Left ventricle myocardium inferior (tissue), 1 donor: ENCODE data around the gene TRUB2. TPM values are rescaled to one million over a fixed set of nuclear protein-coding genes. Genes with fewer than 3 reads are reported as not detected.
"Not testable (repeated sequence)": the region's sequence is repeated elsewhere in the genome, so short reads cannot be mapped to it uniquely, and the experiment has no call there.

ENCODE experiments used
- DNase-seq: peaks from one replicate; pipeline ENCODE4 v3.0.0-alpha.2; 2020
- H3K27ac ChIP-seq: fragments of 200-600 bp; replicated peaks from 2 replicates; pipeline ENCODE4 v1.8.0; 2021
- H3K27me3 ChIP-seq: fragments of 200-600 bp; 2 replicates; pipeline ENCODE4 v1.8.0; 2021; ENCODE audit warnings: low read depth
- H3K36me3 ChIP-seq: fragments of 200-600 bp; 2 replicates; pipeline ENCODE4 v1.8.0; 2021
- H3K4me1 ChIP-seq: fragments of 200-600 bp; 2 replicates; pipeline ENCODE4 v1.8.0; 2021
- H3K4me3 ChIP-seq: fragments of 200-600 bp; 2 replicates; pipeline ENCODE4 v1.8.0; 2021; ENCODE audit warnings: mild to moderate bottlenecking, moderate library complexity
- H3K9me3 ChIP-seq: fragments of 200-600 bp; replicated peaks from 2 replicates; pipeline ENCODE4 v1.8.0; 2021
- intact Hi-C: fragments of 100-400 bp; cut with micrococcal nuclease; formaldehyde crosslinking; loops from one replicate; pipeline ENCODE4 v1.11.0; 2022
- total RNA-seq: library from RNA; stranded (reverse); fragmentation: NEBNext Ultra II Directional; extraction: Animal tissue kit (Norgen Biotek cat#: 25700); gene quantifications from one replicate; pipeline ENCODE4 v1.2.1, GENCODE V29; 2021
- TF ChIP-seq, protein P1 (sequence below): fragments of 200-600 bp; IDR thresholded peaks from 2 replicates; pipeline ENCODE4 v1.8.0; 2021; ENCODE audit warnings: antibody characterized with exemption, mild to moderate bottlenecking, borderline replicate concordance
- donor health status: DM: no; HTN: yes; CAD: no; lungs with severe emphysema.

TRUB2 gene
- total RNA-seq, 1 donor from 2014 or later: 43.7 TPM

DNA sequence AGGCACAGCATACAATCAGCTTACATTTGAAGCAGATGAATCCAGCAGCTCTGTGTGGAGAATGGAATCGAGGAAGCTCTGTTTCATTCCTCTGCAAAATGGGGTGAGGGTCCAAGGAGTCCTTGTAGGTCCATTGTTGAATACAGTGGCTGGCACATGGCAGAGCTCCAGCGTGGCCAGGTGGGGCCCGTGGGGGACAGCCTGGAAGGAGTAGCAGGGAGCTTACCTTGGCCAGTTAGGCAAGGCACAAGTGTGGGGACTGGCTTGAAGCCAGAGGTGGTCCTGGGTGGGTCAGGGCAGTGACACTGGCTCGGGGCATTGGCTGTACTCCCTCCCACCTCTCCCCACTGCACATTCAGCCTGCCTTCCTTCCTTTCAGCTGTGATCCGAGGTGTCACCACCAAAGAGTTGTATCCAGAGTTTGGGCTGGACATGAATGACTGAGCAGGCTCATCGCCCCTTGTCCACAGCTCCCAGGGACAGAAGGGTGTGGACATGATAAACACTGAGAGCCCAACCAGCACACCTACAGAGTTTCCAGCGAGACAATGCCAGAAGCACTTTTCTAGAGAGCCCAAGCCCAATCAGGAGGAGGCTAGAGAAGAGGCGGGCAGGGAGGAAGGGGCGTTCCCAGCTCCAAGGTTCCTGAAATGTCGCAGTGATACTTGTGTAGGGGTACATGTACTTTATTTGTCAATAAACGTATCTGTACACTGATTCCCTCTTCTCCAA lies 33.8 kb downstream of the TRUB2 start:
- H3K36me3 ChIP-seq: peaks cover 39% of the 10 kb centered on the region
- DNase-seq: no peak
- peaks cover 9% of the 10 kb centered on the region for H3K4me1 ChIP-seq
- no peaks in the 10 kb centered on the region for H3K9me3 ChIP-seq
- H3K27ac ChIP-seq: no peak overlapping the region
- no peak overlapping the region for H3K4me3 ChIP-seq
- intact Hi-C loops: no loop called here
- TF ChIP-seq, protein P1, sequence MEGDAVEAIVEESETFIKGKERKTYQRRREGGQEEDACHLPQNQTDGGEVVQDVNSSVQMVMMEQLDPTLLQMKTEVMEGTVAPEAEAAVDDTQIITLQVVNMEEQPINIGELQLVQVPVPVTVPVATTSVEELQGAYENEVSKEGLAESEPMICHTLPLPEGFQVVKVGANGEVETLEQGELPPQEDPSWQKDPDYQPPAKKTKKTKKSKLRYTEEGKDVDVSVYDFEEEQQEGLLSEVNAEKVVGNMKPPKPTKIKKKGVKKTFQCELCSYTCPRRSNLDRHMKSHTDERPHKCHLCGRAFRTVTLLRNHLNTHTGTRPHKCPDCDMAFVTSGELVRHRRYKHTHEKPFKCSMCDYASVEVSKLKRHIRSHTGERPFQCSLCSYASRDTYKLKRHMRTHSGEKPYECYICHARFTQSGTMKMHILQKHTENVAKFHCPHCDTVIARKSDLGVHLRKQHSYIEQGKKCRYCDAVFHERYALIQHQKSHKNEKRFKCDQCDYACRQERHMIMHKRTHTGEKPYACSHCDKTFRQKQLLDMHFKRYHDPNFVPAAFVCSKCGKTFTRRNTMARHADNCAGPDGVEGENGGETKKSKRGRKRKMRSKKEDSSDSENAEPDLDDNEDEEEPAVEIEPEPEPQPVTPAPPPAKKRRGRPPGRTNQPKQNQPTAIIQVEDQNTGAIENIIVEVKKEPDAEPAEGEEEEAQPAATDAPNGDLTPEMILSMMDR: no peak
- no peaks in the 10 kb centered on the region for H3K27me3 ChIP-seq

DNA sequence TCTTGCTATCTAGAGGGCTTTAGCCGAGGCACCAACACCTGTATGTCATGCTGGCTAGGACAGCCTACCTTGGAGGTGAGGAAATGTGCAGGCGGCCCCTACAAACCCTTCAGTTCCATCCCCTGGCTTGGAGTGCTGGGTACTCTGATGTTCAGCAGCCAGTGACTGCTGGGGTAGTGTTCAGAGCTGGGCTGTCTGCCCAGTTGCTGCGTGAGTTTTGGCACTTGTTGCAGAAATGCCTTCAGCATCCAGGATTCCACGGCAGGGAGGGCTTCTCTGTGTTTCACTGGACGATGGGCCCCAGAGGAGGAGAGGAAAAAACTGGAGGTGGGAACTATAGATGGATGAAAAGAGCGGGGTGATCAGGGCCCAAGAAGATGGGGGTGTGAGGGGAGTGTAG lies 35.8 kb downstream of the TRUB2 start:
- Histone ChIP-seq H3K27me3 (no peaks in the 10 kb centered on the region), H3K9me3 (no peaks in the 10 kb centered on the region), H3K36me3 (peaks cover 39% of the 10 kb centered on the region), H3K4me1 (peaks cover 9% of the 10 kb centered on the region), H3K27ac (no peak overlapping the region), H3K4me3 (no peak overlapping the region)
- TF ChIP-seq, protein P1: no peak
- DNase-seq: peak; percentile 56
- intact Hi-C loops: no loop called here

DNA sequence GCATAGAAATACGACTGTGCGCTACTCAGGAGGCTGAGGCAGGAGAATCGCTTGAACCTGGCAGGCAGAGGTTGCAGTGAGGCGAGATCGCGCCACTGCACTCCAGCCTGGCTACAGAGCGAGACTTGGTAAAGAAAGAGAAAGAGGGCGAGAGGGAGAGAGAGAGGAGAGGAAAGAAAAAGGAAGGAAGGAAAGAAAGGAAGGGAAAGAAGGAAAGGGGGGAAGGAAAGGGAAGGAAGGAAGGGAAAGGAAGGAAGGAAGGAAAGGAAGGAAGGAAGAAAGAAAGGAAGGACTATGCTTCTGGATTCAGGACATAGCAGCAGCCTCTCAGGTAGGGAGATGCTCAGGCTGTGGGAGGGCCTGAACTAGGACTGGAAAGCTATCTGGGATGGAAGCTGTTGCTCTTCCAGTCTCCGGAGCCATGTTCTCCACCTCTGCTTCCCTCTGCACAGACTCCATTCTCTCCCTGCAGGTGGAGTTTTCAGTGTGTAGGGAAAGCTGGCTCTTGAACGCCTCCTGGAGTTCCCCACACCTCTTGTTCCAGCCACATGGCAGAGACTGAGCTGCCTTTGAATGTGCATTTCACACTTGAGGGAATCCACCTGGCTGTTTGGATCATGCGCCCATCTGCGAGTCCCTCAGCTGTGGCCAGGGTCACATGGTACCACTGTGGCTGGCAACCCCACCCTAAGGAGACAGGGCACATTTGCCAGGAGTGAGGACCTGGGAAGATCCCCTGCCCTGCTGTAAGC lies 37.0 kb downstream of the TRUB2 start:
- Histone ChIP-seq H3K27ac (no peak overlapping the region), H3K4me3 (no peak overlapping the region), H3K9me3 (no peaks in the 10 kb centered on the region), H3K36me3 (peaks cover 39% of the 10 kb centered on the region), H3K27me3 (no peaks in the 10 kb centered on the region), H3K4me1 (peaks cover 12% of the 10 kb centered on the region)
- intact Hi-C loops: no loop called here
- DNase-seq: no peak
- TF ChIP-seq, protein P1: no peak

DNA sequence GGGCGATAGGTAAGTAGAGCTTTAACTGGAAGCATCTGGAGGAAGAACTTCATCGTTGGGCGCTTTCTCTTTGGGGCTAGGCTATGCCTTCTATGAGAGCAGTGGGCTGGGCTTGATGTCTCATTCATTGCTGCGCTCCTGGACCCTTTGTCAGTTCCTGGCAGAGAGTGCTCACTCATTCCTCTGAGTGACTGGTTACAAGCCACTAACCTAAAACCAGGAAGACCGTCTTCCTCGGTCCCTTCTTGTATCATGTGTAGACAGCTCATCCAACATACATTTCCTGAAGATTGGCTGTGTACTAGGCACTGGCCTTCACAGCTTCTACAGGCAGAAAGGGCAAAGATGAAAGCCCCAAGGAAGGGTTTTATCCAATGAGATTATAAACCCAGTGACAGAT lies 39.7 kb downstream of the TRUB2 start:
- no peaks in the 10 kb centered on the region for H3K27me3 ChIP-seq
- H3K9me3 ChIP-seq: no peaks in the 10 kb centered on the region
- no peak overlapping the region for H3K4me3 ChIP-seq
- no peak overlapping the region for H3K27ac ChIP-seq
- TF ChIP-seq, protein P1: no peak
- DNase-seq: no peak
- peaks cover 37% of the 10 kb centered on the region for H3K4me1 ChIP-seq
- intact Hi-C loops: no loop called here
- H3K36me3 ChIP-seq: peaks cover 21% of the 10 kb centered on the region

DNA sequence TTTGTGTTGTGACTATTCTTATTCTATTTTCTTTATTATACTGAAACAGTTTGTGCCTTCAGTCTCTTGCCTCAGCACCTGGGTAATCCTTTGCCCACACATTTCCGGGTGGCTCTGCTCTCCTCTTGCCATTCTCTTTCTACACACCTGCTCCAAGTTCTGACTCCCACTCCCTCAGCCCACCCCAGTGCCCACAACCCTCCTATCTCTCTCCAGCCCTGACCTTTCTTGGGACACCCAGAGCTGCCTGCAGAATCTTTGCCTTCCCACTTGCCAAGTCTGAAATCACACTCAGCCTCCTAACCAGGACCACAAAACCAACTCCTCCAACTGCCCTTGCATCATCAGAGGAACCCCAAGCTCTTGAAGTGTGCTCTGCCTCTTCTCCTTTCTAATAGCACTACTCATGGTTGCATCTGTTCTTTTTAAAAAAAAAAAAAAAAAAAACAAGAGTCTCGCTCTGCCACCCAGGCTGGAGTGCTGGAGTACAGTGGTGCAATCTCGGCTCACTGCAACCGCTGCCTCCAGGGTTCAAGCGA lies 42.1 kb downstream of the TRUB2 start:
- H3K27me3 ChIP-seq: no peaks in the 10 kb centered on the region
- H3K36me3 ChIP-seq: peaks cover 2% of the 10 kb centered on the region
- H3K9me3 ChIP-seq: no peaks in the 10 kb centered on the region
- H3K27ac ChIP-seq: peak overlapping the region; percentile 66
- peak overlapping the region; percentile 29 for H3K4me3 ChIP-seq
- TF ChIP-seq, protein P1: no peak
- peaks cover 43% of the 10 kb centered on the region for H3K4me1 ChIP-seq
- intact Hi-C loops: no loop called here
- DNase-seq: no peak

DNA sequence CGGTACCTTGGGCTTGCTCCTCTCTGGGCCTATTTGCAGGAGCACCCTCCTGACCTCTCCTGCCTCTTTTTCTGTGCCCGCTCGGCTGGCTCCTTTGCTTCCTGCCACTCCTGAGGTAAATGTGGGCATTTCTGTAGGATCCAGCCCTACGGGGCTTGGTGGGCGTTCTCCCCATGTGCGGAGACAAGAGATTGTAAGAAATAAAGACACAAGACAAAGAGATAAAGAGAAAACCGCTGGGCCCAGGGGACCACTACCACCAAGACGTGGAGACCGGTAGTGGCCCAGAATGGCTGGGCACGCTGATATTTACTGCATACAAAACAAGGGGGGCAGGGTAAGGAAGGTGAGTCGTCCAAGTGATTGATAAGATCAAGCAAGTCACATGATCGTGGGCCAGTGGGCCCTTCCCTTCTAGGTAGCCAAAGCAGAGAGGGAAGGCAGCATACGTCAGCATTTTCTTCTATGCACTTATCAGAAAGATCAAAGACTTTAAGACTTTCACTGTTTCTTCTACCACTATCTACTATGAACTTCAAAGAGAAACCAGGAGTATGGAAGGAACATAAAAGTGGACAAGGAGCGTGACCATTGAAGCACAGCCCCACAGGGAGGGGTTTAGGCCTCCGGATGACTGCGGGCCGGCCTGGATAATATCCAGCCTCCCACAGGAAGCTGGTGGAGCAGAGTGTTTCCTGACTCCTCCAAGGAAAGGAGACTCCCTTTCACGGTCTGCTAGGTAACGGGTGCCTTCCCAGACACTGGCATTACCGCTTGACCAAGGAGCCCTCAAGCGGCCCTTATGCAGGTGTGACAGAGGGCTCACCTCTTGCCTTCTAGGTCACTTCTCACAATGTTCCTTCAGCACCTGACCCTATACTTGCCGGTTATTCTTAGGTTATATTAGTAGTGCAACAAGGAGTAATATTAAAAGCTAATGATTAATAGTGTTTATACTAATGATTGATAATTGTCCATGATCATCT lies 42.9 kb downstream of the TRUB2 start:
- H3K36me3 ChIP-seq, intact Hi-C loops, H3K27me3 ChIP-seq, H3K9me3 ChIP-seq: not testable (repeated sequence)
- DNase-seq: peak; percentile 32
- Histone ChIP-seq H3K4me1 (peaks cover 51% of the 10 kb centered on the region), H3K27ac (peak overlapping the region; percentile 66), H3K4me3 (peak overlapping the region; percentile 29)
